Effector CD8-positive, alpha-beta T cell (primary cell): ENCODE data around the gene KPNA1.
"Not testable (repeated sequence)": the region's sequence is repeated elsewhere in the genome, so short reads cannot be mapped to it uniquely, and the experiment has no call there.

Experiments
- DNase-seq: peaks from one replicate; lab custom pipeline; 2025; lab: John Stamatoyannopoulos, UW

Gene KPNA1

GRCh38 chr3:122520861-122521260, 6.1 kb upstream of the KPNA1 start:
- DNase-seq = no peak

GRCh38 chr3:122519693-122520092, 5.0 kb upstream of the KPNA1 start:
- no peak for DNase-seq

GRCh38 chr3:122516846-122517360, 2.2 kb upstream of the KPNA1 start:
- no peak for DNase-seq

- no peak for DNase-seq
Observed at GRCh38 chr3:122515870-122516269, 1.1 kb upstream of the KPNA1 start.

GRCh38 chr3:122515020-122515468, 305 bp upstream of the KPNA1 start:
- no peak for DNase-seq

- DNase-seq = no peak
Observed at GRCh38 chr3:122513386-122514122, 1.2 kb downstream of the KPNA1 start.

GRCh38 chr3:122512284-122512683, 2.5 kb downstream of the KPNA1 start:
- no peak for DNase-seq

- DNase-seq = no peak
Observed at GRCh38 chr3:122510878-122511535, 3.7 kb downstream of the KPNA1 start.

GRCh38 chr3:122508944-122509343, 5.8 kb downstream of the KPNA1 start:
- DNase-seq = not testable (repeated sequence)

- no peak for DNase-seq
Observed at GRCh38 chr3:122508135-122508914, 6.4 kb downstream of the KPNA1 start.

GRCh38 chr3:122506450-122506849, 8.3 kb downstream of the KPNA1 start:
- DNase-seq = no peak

- no peak for DNase-seq
Observed at GRCh38 chr3:122505676-122506075, 9.1 kb downstream of the KPNA1 start.

- DNase-seq = no peak
Observed at GRCh38 chr3:122502941-122503340, 11.8 kb downstream of the KPNA1 start.

GRCh38 chr3:122502139-122502538, 12.6 kb downstream of the KPNA1 start:
- DNase-seq = no peak

GRCh38 chr3:122500964-122501363, 13.8 kb downstream of the KPNA1 start:
- DNase-seq = not testable (repeated sequence)

GRCh38 chr3:122498152-122498551, 16.6 kb downstream of the KPNA1 start:
- no peak for DNase-seq

GRCh38 chr3:122497425-122497824, 17.3 kb downstream of the KPNA1 start:
- no peak for DNase-seq

GRCh38 chr3:122496508-122496907, 18.2 kb downstream of the KPNA1 start:
- no peak for DNase-seq

- no peak for DNase-seq
Observed at GRCh38 chr3:122493296-122493695, 21.4 kb downstream of the KPNA1 start.

- DNase-seq = no peak
Observed at GRCh38 chr3:122488262-122488973, 26.3 kb downstream of the KPNA1 start.

GRCh38 chr3:122484985-122485384, 29.8 kb downstream of the KPNA1 start:
- DNase-seq = no peak

GRCh38 chr3:122481390-122481789, 33.3 kb downstream of the KPNA1 start:
- DNase-seq = no peak
